H9 (cell line): ENCODE measurements around the gene GOLT1A. TPM values are rescaled to one million over a fixed set of nuclear protein-coding genes. Genes with fewer than 3 reads are reported as not detected.

Experiments used
- DNase-seq: peaks from one replicate; pipeline ENCODE4 v3.0.0-alpha.2; 2017
- H2AFZ ChIP-seq: one replicate; pipeline ENCODE4 v1.6.1; 2013; ENCODE audit warnings: mild to moderate bottlenecking, low read length, control low read depth, moderate library complexity
- H2AK5ac ChIP-seq: 2 replicates; pipeline ENCODE4 v1.6.1; 2013; ENCODE audit warnings: low read length, control low read depth, mixed read lengths; ENCODE audit not compliant: insufficient read length
- H2BK120ac ChIP-seq: one replicate; pipeline ENCODE4 v1.6.1; 2013; ENCODE audit warnings: low read depth, mild to moderate bottlenecking, low read length, control low read depth, inconsistent platforms; ENCODE audit not compliant: poor library complexity, severe bottlenecking
- H2BK12ac ChIP-seq: 2 replicates; pipeline ENCODE4 v1.6.1; 2013; ENCODE audit warnings: low read length, control low read depth, mixed read lengths, low read depth; ENCODE audit not compliant: insufficient read length
- H2BK15ac ChIP-seq: 2 replicates; pipeline ENCODE4 v1.6.1; 2013; ENCODE audit warnings: low read depth, low read length, control low read depth
- H2BK20ac ChIP-seq: one replicate; pipeline ENCODE4 v1.6.1; 2013; ENCODE audit warnings: low read depth, mild to moderate bottlenecking, low read length, control low read depth, inconsistent platforms; ENCODE audit not compliant: poor library complexity, severe bottlenecking
- H2BK5ac ChIP-seq: 2 replicates; pipeline ENCODE4 v1.6.1; 2013; ENCODE audit warnings: low read length, control low read depth, mixed read lengths; ENCODE audit not compliant: insufficient read length
- H3K14ac ChIP-seq: 2 replicates; pipeline ENCODE4 v1.6.1; 2013; ENCODE audit warnings: low read length, control low read depth; ENCODE audit not compliant: insufficient read depth
- H3K18ac ChIP-seq: 2 replicates; pipeline ENCODE4 v1.6.1; 2013; ENCODE audit warnings: low read depth, mild to moderate bottlenecking, mixed read lengths, low read length, control low read depth; ENCODE audit not compliant: insufficient read length
- H3K23ac ChIP-seq: 2 replicates; pipeline ENCODE4 v1.6.1; 2013; ENCODE audit warnings: low read length, control low read depth, mixed read lengths, low read depth; ENCODE audit not compliant: insufficient read length
- H3K23me2 ChIP-seq: 2 replicates; pipeline ENCODE4 v1.6.1; 2013; ENCODE audit warnings: low read depth, mild to moderate bottlenecking, mixed read lengths, low read length, control low read depth; ENCODE audit not compliant: insufficient read length, poor library complexity, severe bottlenecking
- H3K27ac ChIP-seq: 2 replicates; pipeline ENCODE4 v1.5.1; 2013; ENCODE audit warnings: low read length, control low read depth, mixed read lengths, low read depth; ENCODE audit not compliant: insufficient read length
- H3K27me3 ChIP-seq: 2 replicates; pipeline ENCODE4 v1.6.1; 2013; ENCODE audit warnings: low read length, control low read depth, inconsistent platforms; ENCODE audit not compliant: insufficient read depth
- H3K4ac ChIP-seq: 2 replicates; pipeline ENCODE4 v1.6.1; 2013; ENCODE audit warnings: low read depth, mild to moderate bottlenecking, control low read depth, inconsistent platforms, low read length, moderate library complexity
- H3K4me1 ChIP-seq: 2 replicates; pipeline ENCODE4 v1.6.1; 2013; ENCODE audit warnings: low read length, control low read depth, inconsistent platforms; ENCODE audit not compliant: insufficient read depth
- H3K4me2 ChIP-seq: 2 replicates; pipeline ENCODE4 v1.6.1; 2013; ENCODE audit warnings: low read length, control low read depth, mixed read lengths; ENCODE audit not compliant: insufficient read length, insufficient read depth
- H3K56ac ChIP-seq: 2 replicates; pipeline ENCODE4 v1.6.1; 2013; ENCODE audit warnings: low read depth, mild to moderate bottlenecking, mixed read lengths, low read length, control low read depth; ENCODE audit not compliant: insufficient read length
- H3K79me1 ChIP-seq: 2 replicates; pipeline ENCODE4 v1.6.1; 2013; ENCODE audit warnings: low read depth, mild to moderate bottlenecking, moderate library complexity, low read length, control low read depth, inconsistent platforms; ENCODE audit not compliant: insufficient read depth, poor library complexity, severe bottlenecking
- H3K79me2 ChIP-seq: 2 replicates; pipeline ENCODE4 v1.6.1; 2013; ENCODE audit warnings: low read length, control low read depth, inconsistent platforms; ENCODE audit not compliant: insufficient read depth
- H3K9ac ChIP-seq: 2 replicates; pipeline ENCODE4 v1.6.1; 2013; ENCODE audit warnings: low read length, control low read depth, mixed read lengths; ENCODE audit not compliant: insufficient read length; ENCODE audit errors: extremely low read depth
- H3K9me3 ChIP-seq: one replicate; pipeline ENCODE4 v1.6.1; 2013; ENCODE audit warnings: low read depth, low read length, inconsistent platforms; ENCODE audit not compliant: control insufficient read depth
- H3T11ph ChIP-seq: one replicate; pipeline ENCODE4 v1.6.1; 2013; ENCODE audit warnings: mild to moderate bottlenecking, low read length, control low read depth, inconsistent platforms
- H4K20me1 ChIP-seq: one replicate; pipeline ENCODE4 v1.6.1; 2013; ENCODE audit not compliant: control insufficient read depth, insufficient read length, insufficient read depth
- H4K5ac ChIP-seq: 2 replicates; pipeline ENCODE4 v1.6.1; 2013; ENCODE audit warnings: low read depth, mild to moderate bottlenecking, mixed read lengths, low read length, control low read depth; ENCODE audit not compliant: insufficient read length
- H4K8ac ChIP-seq: replicated peaks from 2 replicates; pipeline ENCODE4 v1.6.1; 2013; ENCODE audit warnings: low read length, control low read depth, mixed read lengths, low read depth; ENCODE audit not compliant: insufficient read length
- H4K91ac ChIP-seq: 2 replicates; pipeline ENCODE4 v1.6.1; 2013; ENCODE audit warnings: low read depth, mild to moderate bottlenecking, moderate library complexity, mixed read lengths, low read length, control low read depth; ENCODE audit not compliant: insufficient read length
- H3K27ac Mint-ChIP-seq, 3 experiments: 2 replicates in 2 of 3; 3 replicates in 1 of 3; pipeline ENCODE4 v1.8.0; 2020 to 2021; ENCODE audit warnings: mixed read lengths in 3 of 3, mild to moderate bottlenecking in 1 of 3, moderate library complexity in 1 of 3
- H3K27me3 Mint-ChIP-seq: 2 replicates; pipeline ENCODE4 v1.8.0; 2021; ENCODE audit warnings: low read depth, mild to moderate bottlenecking, moderate library complexity, mixed read lengths
- H3K36me3 Mint-ChIP-seq, 3 experiments: 2 replicates in 2 of 3; 3 replicates in 1 of 3; pipeline ENCODE4 v1.8.0; 2020 to 2021; ENCODE audit warnings: low read depth in 3 of 3, mixed read lengths in 3 of 3; ENCODE audit not compliant: insufficient read depth in 1 of 3
- H3K4me1 Mint-ChIP-seq, 2 experiments: 2 replicates each; pipeline ENCODE4 v1.8.0; 2020; ENCODE audit warnings: mixed read lengths in 2 of 2
- H3K4me3 Mint-ChIP-seq, 2 experiments: 2 replicates in 1 of 2; 3 replicates in 1 of 2; pipeline ENCODE4 v1.8.0; 2020 to 2021; ENCODE audit warnings: mild to moderate bottlenecking in 2 of 2, mixed read lengths in 2 of 2, moderate library complexity in 1 of 2
- H3K9me3 Mint-ChIP-seq, 2 experiments: 2 replicates in 1 of 2; 3 replicates in 1 of 2; pipeline ENCODE4 v1.8.0; 2020; ENCODE audit warnings: mild to moderate bottlenecking in 2 of 2, mixed read lengths in 2 of 2, moderate library complexity in 1 of 2
- CTCF ChIP-seq: fragments of 200-600 bp; sonication (generic); conservative IDR thresholded peaks from 3 replicates; pipeline ENCODE4 v1.8.0; 2021; ENCODE audit warnings: antibody characterized with exemption, mild to moderate bottlenecking
- WGBS: extraction: QIAGEN DNeasy Blood & Tissue Kit; methylation state at CpG from one replicate; pipeline ENCODE4 v1.1.7; 2013; ENCODE audit warnings: missing lambda C conversion rate, low lambda C conversion rate, mixed read lengths; ENCODE audit not compliant: insufficient read length; ENCODE audit errors: extremely low coverage; 5-methylcytosine and 5-hydroxymethylcytosine counted together
- total RNA-seq: library from RNA; stranded (reverse); gene quantifications from 2 replicates; pipeline ENCODE4 v1.2.1, GENCODE V29; 2021

The GOLT1A gene
- total RNA-seq, 1 experiment from 2014 or later: 4.2 TPM

- Histone ChIP-seq H3K4me1 (no peaks in the 10 kb centered on the region), H3K27me3 (no peaks in the 10 kb centered on the region), H3K4me2 (no peak overlapping the region), H2BK20ac (no peak overlapping the region), H2BK15ac (no peak overlapping the region), H4K20me1 (no peaks in the 10 kb centered on the region), H2BK5ac (no peak overlapping the region), H3K4ac (no peak overlapping the region), H4K91ac (no peak overlapping the region), H3K18ac (no peak overlapping the region), H4K8ac (no peak overlapping the region), H3K79me2 (no peaks in the 10 kb centered on the region), H3K9me3 (no peaks in the 10 kb centered on the region), H4K5ac (no peak overlapping the region), H3K14ac (no peak overlapping the region), H3K9ac (no peak overlapping the region), H3K27ac (no peak overlapping the region), H3K79me1 (no peaks in the 10 kb centered on the region), H2BK12ac (no peak overlapping the region), H2AFZ (no peak overlapping the region), H2AK5ac (no peak overlapping the region), H3T11ph (no peak overlapping the region), H3K23me2 (no peaks in the 10 kb centered on the region), H3K56ac (no peak overlapping the region), H2BK120ac (no peak overlapping the region), H3K23ac (no peak overlapping the region)
- DNase-seq: no peak
- Mint-ChIP-seq H3K27me3 (no peaks in the 10 kb centered on the region), H3K4me1 (peaks cover 0 to 9% of the 10 kb centered on the region in 2 experiments; a peak in 1 of 4 replicates), H3K36me3 (peaks cover 0 to 14% (median 4%) of the 10 kb centered on the region in 3 experiments; a peak in 4 of 7 replicates), H3K27ac (no peak overlapping the region), H3K4me3 (no peak overlapping the region), H3K9me3 (no peaks in the 10 kb centered on the region; a peak in 1 of 5 replicates)
- no peak for TF ChIP-seq CTCF
- WGBS: no CpG with 5 or more reads among the region's 20 CpGs
Observed at GRCh38 chr1:204227996-204228785, 14.4 kb upstream of the GOLT1A start.
